ENCODE data around the gene PTGDR2.
"Not testable (repeated sequence)": the region's sequence is repeated elsewhere in the genome, so short reads cannot be mapped to it uniquely, and the experiment has no call there.

PTGDR2 gene

DNA sequence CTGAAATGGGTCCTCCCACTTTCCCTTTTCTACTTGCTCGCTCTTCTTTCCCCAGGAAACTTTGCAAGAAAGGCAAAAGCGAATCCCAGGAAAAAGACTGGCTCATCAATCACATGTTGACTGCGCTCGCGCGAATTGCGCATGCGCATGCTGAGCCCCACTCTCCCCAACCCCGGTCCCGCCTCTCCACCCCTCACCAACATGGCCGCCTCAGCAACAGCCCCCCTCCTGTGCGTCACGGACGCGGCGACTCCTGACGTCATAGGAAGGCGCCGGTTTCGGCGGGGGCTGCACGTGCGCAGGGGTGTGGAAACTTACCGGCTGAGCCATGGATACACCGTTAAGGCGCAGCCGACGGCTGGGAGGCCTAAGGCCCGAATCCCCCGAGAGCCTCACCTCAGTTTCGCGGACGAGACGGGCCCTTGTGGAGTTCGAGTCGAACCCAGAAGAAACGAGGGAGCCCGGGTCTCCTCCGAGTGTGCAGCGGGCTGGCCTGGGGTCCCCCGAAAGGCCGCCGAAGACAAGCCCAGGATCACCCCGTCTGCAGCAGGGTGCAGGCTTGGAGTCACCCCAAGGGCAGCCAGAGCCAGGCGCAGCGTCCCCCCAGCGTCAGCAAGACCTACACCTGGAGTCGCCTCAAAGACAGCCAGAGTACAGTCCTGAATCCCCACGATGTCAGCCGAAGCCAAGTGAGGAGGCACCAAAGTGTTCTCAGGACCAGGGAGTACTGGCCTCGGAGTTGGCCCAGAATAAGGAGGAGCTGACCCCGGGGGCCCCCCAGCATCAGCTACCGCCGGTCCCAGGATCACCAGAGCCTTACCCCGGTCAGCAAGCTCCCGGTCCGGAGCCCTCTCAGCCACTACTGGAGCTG is 13.7 kb downstream of the PTGDR2 start, which contains the start of gene CCDC86:
TSS of gene CCDC86 (plus strand) at position 317 of the 871 bp plus-strand sequence. CDS start at position 329, 12 bp downstream.
- peak; percentile 98 for DNase-seq (ENCODE audit: low read depth, low spot score)

DNA sequence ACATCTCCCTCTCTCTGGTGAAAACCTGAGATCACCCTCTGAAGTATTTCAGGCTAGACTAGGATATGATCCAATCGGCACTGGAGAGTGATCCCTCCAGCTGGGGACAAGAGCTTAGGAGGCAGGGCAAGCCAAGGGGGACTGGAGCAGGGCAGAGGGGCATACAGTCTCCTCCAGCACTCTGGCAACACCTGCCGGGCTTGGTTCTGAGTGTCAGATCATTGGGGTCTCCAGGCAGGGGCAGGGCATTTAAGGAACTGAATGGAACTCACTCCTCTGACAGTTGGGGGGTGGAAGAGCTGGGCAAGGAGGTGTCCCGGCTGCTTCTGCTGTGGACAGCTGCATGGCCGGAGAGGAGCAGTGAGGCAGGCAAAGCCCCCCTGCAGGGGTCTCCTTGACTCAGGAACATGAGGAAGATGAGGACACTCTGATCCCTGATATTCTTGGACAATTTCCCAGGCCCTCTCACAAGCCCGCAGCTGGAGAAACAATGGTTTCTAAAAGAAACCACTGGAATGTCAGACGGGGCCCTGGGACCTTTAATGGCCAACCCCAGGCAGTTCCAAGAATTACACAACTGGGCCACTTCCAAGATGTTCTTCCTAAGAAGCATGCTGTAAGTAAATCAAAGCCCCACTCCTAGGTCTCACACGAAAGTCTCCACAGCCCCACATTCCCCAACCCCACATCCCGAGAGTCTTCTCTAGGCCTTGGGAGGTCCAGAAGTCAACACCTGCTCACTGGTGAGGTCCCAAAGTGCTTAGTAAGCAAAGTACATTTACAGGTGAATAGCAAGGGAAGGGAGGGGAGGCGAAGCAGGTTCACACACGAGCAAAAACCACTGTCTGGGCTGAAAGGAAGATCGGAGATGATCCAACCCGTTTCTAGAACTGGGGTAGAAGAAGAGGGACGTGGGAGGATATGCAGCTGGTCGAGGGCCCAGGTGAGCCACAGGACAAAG is 15.0 kb downstream of the PTGDR2 start:
- no peak for DNase-seq (ENCODE audit: low read depth, low spot score)

GRCh38 chr11:60838132-60838531 is 17.6 kb downstream of the PTGDR2 start:
- DNase-seq (ENCODE audit: low read depth, low spot score) = no peak

- DNase-seq (ENCODE audit: low read depth, low spot score) = no peak
These were observed 18.8 kb downstream of the PTGDR2 start for GRCh38 chr11:60836866-60837515.

DNA sequence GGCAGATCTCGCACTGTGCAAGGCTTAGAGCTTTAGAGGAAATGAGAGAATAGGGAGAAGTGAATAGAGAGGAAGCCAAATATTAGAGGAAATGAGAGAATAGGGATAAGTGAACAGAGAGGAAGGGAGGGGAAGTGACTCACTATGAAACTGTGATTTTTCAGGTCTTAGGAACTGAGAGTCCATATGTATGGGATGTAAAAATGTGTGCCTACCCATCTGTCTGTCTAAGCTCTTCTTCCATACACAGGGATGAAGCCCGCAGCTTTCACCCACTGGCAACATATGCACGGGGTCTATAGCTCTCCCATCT is 20.3 kb downstream of the PTGDR2 start:
- DNase-seq (ENCODE audit: low read depth, low spot score) = no peak

GRCh38 chr11:60834742-60835533 is 20.8 kb downstream of the PTGDR2 start:
- DNase-seq (ENCODE audit: low read depth, low spot score) = no peak

GRCh38 chr11:60831501-60832079 is 24.2 kb downstream of the PTGDR2 start:
- DNase-seq (ENCODE audit: low read depth, low spot score) = no peak

- peak; percentile 47 for DNase-seq (ENCODE audit: low read depth, low spot score)
These were observed 24.6 kb downstream of the PTGDR2 start for GRCh38 chr11:60831143-60831500.

- DNase-seq (ENCODE audit: low read depth, low spot score) = no peak
These were observed 25.1 kb downstream of the PTGDR2 start for GRCh38 chr11:60830478-60831142.

DNA sequence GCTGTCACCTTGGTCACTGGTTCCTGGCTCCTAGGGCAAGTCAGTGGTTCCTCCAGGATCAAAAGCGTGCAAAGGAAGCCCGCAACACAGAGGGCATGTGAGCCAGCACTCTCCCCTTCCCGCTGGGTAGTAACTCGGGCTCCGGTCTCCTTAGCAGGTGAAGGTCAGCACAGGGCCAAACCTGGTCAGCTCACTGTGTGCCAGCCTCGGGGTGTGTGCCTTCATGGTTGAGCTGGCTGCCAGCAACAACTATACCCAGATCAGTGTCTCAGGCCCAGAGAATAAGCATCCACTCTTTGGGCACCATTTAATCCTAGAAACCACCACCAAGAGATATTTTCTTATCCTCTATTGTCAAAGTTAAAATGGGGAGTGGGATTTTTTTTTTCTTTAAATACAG is 30.0 kb downstream of the PTGDR2 start:
- DNase-seq (ENCODE audit: low read depth, low spot score) = no peak

- DNase-seq (ENCODE audit: low read depth, low spot score) = no peak
These were observed 30.6 kb downstream of the PTGDR2 start for GRCh38 chr11:60825118-60825517.

- not testable (repeated sequence) for DNase-seq (ENCODE audit: low read depth, low spot score)
These were observed 31.9 kb downstream of the PTGDR2 start for GRCh38 chr11:60823745-60824306.

- DNase-seq (ENCODE audit: low read depth, low spot score) = no peak
These were observed 33.7 kb downstream of the PTGDR2 start for GRCh38 chr11:60821827-60822599.

DNA sequence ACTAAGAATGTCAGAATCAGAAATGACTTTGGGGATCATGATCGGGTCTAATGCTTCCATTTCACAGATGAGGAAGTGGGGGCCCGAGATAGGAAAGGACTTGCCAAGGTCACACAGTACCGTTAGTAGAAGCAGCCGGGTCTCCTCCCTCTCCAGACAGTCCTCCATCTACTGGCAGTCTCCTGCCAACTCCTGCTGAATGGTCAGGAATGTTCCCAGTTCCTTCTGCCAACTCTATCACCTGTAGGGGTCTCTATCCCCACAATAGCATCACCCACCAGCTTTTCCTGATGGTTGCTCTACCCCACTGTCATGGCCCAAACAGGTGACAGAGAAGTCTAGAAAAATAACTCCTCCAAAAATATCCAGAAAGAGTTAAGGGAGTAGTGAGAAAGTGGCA is 37.7 kb downstream of the PTGDR2 start:
- DNase-seq (ENCODE audit: low read depth, low spot score) = no peak

DNA sequence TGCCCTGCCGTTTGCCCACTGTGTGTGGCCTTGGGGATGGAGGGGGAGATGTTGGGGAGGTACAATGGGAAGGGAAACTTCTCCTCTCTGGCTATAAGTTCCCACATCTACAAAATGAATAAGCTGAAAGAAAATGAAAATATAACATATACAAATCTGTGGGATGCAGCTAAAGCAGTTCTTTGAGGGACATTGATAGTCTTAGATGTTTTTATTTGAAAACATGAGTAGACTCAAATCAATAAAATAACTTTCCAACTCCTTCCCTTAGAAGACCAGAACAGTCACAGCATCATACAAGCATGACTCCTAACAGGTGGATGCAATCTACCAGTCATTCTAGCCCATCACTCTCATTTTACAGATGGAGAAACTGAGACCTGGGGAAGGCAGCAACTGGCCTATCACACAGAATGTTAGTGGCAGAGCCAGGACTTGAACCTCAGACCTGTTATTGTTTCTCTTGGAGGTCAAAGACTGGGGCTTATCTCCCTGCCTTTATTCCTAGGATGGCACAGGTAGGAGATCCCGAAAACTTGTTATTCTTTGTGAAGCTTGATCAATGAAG is 39.1 kb downstream of the PTGDR2 start:
- DNase-seq (ENCODE audit: low read depth, low spot score) = no peak

- DNase-seq (ENCODE audit: low read depth, low spot score) = no peak
These were observed 41.6 kb downstream of the PTGDR2 start for GRCh38 chr11:60814112-60814511.

DNA sequence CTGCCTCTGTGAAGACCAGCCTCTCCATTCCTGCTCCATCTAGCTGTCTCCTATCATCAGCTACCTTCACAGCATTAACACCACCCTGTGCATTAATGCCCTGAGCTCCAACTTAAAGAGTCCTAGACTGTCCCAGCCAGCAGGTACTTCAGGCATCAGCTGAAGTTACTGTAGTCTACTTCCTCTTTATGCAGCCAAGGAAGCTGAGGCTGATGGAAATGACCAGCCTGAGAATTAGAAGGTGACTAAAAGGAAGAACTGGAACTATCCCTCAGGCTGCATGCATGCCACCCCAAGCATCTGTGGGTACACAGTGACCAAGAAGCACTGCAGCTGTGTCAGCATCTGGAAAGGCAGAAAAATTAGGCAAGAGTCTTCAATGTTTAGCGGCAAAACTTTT is 42.4 kb downstream of the PTGDR2 start:
- no peak for DNase-seq (ENCODE audit: low read depth, low spot score)

DNA sequence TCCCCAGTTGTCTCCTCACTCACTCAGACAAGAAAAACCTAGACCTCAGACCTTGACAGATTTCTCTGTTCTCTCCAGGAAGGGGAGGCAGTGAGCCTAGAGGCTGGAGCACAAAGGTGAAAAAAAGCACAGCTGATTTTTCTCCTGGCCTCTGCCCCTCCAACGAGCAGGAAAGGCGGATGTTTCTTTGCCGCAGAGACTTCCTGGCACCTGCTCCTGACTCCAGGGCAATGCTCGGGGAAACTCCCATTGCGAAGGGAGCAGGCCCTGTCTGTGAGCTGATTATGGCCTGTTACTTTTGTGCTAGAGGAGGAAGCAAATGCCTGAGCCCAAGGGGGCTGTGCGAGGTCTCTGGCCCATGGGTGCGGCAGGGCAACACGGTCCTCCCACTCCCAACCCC is 45.2 kb downstream of the PTGDR2 start:
- DNase-seq (ENCODE audit: low read depth, low spot score) = no peak

GRCh38 chr11:60810151-60810550 is 45.6 kb downstream of the PTGDR2 start:
- no peak for DNase-seq (ENCODE audit: low read depth, low spot score)
